Omental fat pad (tissue), 4 donors: ENCODE results near the gene SYT6. TPM values are rescaled to one million over a fixed set of nuclear protein-coding genes. Genes with fewer than 3 reads are reported as not detected.

Experiments used
- ATAC-seq: fragments of 150-250 bp; one replicate; pipeline ENCODE4 v1.9.1; 2016; ENCODE audit warnings: mild to moderate bottlenecking, moderate library complexity; ENCODE audit not compliant: low FRiP score
- DNase-seq: peaks from one replicate; pipeline ENCODE4 v3.0.0-alpha.2; 2019; ENCODE audit warnings: low spot score
- total RNA-seq, 4 donors: library from RNA; depleted of rRNA; stranded (reverse); fragments of >200 nt; gene quantifications; one replicate each; pipeline ENCODE4 v1.1.0, GENCODE V29; 2016
- TF ChIP-seq, protein P1 (sequence below), 3 donors: fragments of 450-650 bp; IDR thresholded peaks; one replicate each; pipeline ENCODE4 v1.5.1; 2016 to 2017; ENCODE audit warnings: antibody characterized with exemption in 3 of 3, mild to moderate bottlenecking in 3 of 3, moderate library complexity in 2 of 3

SYT6 gene
- total RNA-seq, 4 donors from 2014 or later, result 0.84 TPM; not detected in 3

GRCh38 chr1:114169509-114169908 is 15.8 kb upstream of the SYT6 start:
- TF ChIP-seq, protein P1, sequence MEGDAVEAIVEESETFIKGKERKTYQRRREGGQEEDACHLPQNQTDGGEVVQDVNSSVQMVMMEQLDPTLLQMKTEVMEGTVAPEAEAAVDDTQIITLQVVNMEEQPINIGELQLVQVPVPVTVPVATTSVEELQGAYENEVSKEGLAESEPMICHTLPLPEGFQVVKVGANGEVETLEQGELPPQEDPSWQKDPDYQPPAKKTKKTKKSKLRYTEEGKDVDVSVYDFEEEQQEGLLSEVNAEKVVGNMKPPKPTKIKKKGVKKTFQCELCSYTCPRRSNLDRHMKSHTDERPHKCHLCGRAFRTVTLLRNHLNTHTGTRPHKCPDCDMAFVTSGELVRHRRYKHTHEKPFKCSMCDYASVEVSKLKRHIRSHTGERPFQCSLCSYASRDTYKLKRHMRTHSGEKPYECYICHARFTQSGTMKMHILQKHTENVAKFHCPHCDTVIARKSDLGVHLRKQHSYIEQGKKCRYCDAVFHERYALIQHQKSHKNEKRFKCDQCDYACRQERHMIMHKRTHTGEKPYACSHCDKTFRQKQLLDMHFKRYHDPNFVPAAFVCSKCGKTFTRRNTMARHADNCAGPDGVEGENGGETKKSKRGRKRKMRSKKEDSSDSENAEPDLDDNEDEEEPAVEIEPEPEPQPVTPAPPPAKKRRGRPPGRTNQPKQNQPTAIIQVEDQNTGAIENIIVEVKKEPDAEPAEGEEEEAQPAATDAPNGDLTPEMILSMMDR (IDR thresholded peaks at IDR 0.05), result no peak
- DNase-seq, result no peak
- ATAC-seq, result no peak

GRCh38 chr1:114167226-114167625 is 13.6 kb upstream of the SYT6 start:
- ATAC-seq (no peak), DNase-seq (no peak)
- TF ChIP-seq, protein P1 (IDR thresholded peaks at IDR 0.05), result no peak

- DNase-seq, result no peak
- ATAC-seq, result no peak
- TF ChIP-seq, protein P1 (IDR thresholded peaks at IDR 0.05), result no peak
Observed at GRCh38 chr1:114164840-114165543, 11.3 kb upstream of the SYT6 start.

DNA sequence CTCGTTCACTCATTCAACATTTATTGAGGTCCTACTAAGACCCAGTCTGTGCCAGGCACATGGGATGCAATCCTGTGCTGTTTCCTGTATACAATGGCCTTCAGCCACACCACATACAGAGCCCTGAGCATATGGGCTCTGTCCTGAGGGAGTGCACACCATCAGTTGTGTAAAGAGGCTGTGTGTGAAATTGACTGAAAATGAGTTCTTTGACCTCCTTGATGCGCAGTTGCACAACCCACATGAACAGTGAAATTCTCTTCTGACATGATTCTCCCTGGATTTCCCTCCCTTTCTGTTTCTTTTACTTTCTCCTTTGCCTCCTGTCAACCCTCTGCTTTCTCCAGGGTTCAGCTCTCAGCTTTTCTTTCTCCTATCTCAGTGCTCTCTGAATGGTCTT is 6.3 kb upstream of the SYT6 start:
- TF ChIP-seq, protein P1 (IDR thresholded peaks at IDR 0.05), result no peak
- ATAC-seq (no peak), DNase-seq (no peak)

DNA sequence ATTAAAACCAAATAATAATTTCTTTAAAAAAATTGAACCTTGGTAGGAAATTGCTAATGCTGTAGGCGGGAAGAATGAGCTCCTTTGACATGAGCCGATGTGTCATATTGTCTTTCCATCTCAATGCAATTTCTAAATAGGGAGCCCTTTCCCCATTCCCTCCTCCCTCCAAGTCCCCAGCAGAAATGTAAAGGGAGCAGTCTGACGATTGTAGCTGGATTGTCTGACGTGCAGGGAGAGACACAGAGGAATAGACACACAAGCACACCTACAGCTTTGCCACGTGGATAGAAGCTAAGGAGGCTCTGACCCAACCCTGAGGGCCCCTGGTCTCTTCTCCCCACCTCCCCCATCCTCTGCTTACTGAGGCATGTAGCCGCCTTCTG is 3.6 kb upstream of the SYT6 start:
- DNase-seq (no peak), ATAC-seq (no peak)
- TF ChIP-seq, protein P1 (IDR thresholded peaks at IDR 0.05), result no peak

GRCh38 chr1:114156538-114157274 is 3.0 kb upstream of the SYT6 start:
- no peak for DNase-seq
- ATAC-seq, result no peak
- TF ChIP-seq, protein P1 (IDR thresholded peaks at IDR 0.05), result no peak

- TF ChIP-seq, protein P1 (IDR thresholded peaks at IDR 0.05), result no peak
- ATAC-seq (no peak), DNase-seq (no peak)
Observed at GRCh38 chr1:114155706-114156105, 2.0 kb upstream of the SYT6 start.
